ENCODE data around the gene KCNQ4. TPM values are rescaled to one million over a fixed set of nuclear protein-coding genes. Genes with fewer than 3 reads are reported as not detected.

KCNQ4 gene
- 1.4 and 1.5 TPM in 2 replicates for total RNA-seq

- Mint-ChIP-seq H3K4me1 (peaks cover 7% of the 10 kb centered on the region), H3K27me3 (peaks cover 37% of the 10 kb centered on the region), H3K4me3 (peak within 1 kb of the TSS; percentile 80), H3K27ac (peak within 1 kb of the TSS; percentile 48), H3K36me3 (ENCODE audit: low read depth) (peaks cover 3% of the 10 kb centered on the region), H3K9me3 (no peaks in the 10 kb centered on the region)
- intact Hi-C loops (cut with micrococcal nuclease) = no loop called here
- DNase-seq = peak; percentile 74
Measured at GRCh38 chr1:40783001-40783905, at the start of gene KCNQ4. TSS of gene KCNQ4 (plus strand) at chr1:40783787. CDS start at chr1:40784094, 307 bp downstream.

GRCh38 chr1:40734882-40735628, 48.5 kb upstream of the KCNQ4 start:
- no peak overlapping the region for H3K27ac Mint-ChIP-seq
- H3K36me3 Mint-ChIP-seq (ENCODE audit: low read depth) = peaks cover 34% of the 10 kb centered on the region
- H3K4me1 Mint-ChIP-seq = peaks cover 32% of the 10 kb centered on the region
- no peaks in the 10 kb centered on the region for H3K27me3 Mint-ChIP-seq
- no peaks in the 10 kb centered on the region for H3K9me3 Mint-ChIP-seq
- H3K4me3 Mint-ChIP-seq = no peak overlapping the region
- no peak for DNase-seq
- intact Hi-C loops (cut with micrococcal nuclease) = no loop called here

GRCh38 chr1:40736085-40736531, 47.5 kb upstream of the KCNQ4 start:
- peaks cover 29% of the 10 kb centered on the region for H3K4me1 Mint-ChIP-seq
- no peaks in the 10 kb centered on the region for H3K27me3 Mint-ChIP-seq
- no peak overlapping the region for H3K4me3 Mint-ChIP-seq

GRCh38 chr1:40738831-40739230, 44.8 kb upstream of the KCNQ4 start:
- Mint-ChIP-seq H3K27ac (no peak overlapping the region), H3K27me3 (no peaks in the 10 kb centered on the region), H3K36me3 (ENCODE audit: low read depth) (peaks cover 51% of the 10 kb centered on the region), H3K4me1 (peaks cover 36% of the 10 kb centered on the region), H3K9me3 (peaks cover 6% of the 10 kb centered on the region), H3K4me3 (no peak overlapping the region)
- no peak for DNase-seq
- intact Hi-C loops (cut with micrococcal nuclease) = no loop called here

More at GRCh38 chr1:40736085-40736531, 47.5 kb upstream of the KCNQ4 start:
- Mint-ChIP-seq H3K27ac (no peak overlapping the region), H3K9me3 (peaks cover 2% of the 10 kb centered on the region), H3K36me3 (ENCODE audit: low read depth) (peaks cover 36% of the 10 kb centered on the region)
- intact Hi-C loops (cut with micrococcal nuclease) = no loop called here
- DNase-seq = no peak

GRCh38 chr1:40739455-40740008, 44.1 kb upstream of the KCNQ4 start:
- no peak for DNase-seq
- no peak overlapping the region for H3K4me3 Mint-ChIP-seq
- H3K9me3 Mint-ChIP-seq = peaks cover 6% of the 10 kb centered on the region
- intact Hi-C loops (cut with micrococcal nuclease) = loop anchor here (5.0 kb wide), 1 partner anchor 47 kb away; the partner anchor contains the start of gene NFYC
- H3K27ac Mint-ChIP-seq = peak overlapping the region; percentile 2
- peaks cover 54% of the 10 kb centered on the region for H3K36me3 Mint-ChIP-seq (ENCODE audit: low read depth)
- H3K4me1 Mint-ChIP-seq = peaks cover 38% of the 10 kb centered on the region
- no peaks in the 10 kb centered on the region for H3K27me3 Mint-ChIP-seq

GRCh38 chr1:40740039-40740996, 43.3 kb upstream of the KCNQ4 start:
- H3K4me1 Mint-ChIP-seq = peaks cover 35% of the 10 kb centered on the region
- no peaks in the 10 kb centered on the region for H3K27me3 Mint-ChIP-seq
- peaks cover 59% of the 10 kb centered on the region for H3K36me3 Mint-ChIP-seq (ENCODE audit: low read depth)
- H3K27ac Mint-ChIP-seq = no peak overlapping the region
- intact Hi-C loops (cut with micrococcal nuclease) = loop anchor here (5.0 kb wide), 1 partner anchor 48 kb away; the partner anchor contains the start of gene NFYC
- H3K9me3 Mint-ChIP-seq = peaks cover 6% of the 10 kb centered on the region
- H3K4me3 Mint-ChIP-seq = no peak overlapping the region
- DNase-seq = no peak

- no peak for DNase-seq
- intact Hi-C loops (cut with micrococcal nuclease) = loop anchor here (5.0 kb wide), 1 partner anchor 49 kb away; the partner anchor contains the start of gene NFYC
- H3K4me3 Mint-ChIP-seq = no peak overlapping the region
- H3K36me3 Mint-ChIP-seq (ENCODE audit: low read depth) = peaks cover 63% of the 10 kb centered on the region
- peaks cover 37% of the 10 kb centered on the region for H3K4me1 Mint-ChIP-seq
- H3K27me3 Mint-ChIP-seq = no peaks in the 10 kb centered on the region
- H3K27ac Mint-ChIP-seq = peak overlapping the region; percentile 32
- H3K9me3 Mint-ChIP-seq = peaks cover 6% of the 10 kb centered on the region
Measured at GRCh38 chr1:40740997-40741736, 42.4 kb upstream of the KCNQ4 start.

GRCh38 chr1:40742363-40743061, 41.1 kb upstream of the KCNQ4 start:
- Mint-ChIP-seq H3K4me1 (peaks cover 45% of the 10 kb centered on the region), H3K4me3 (peak overlapping the region; percentile 2), H3K36me3 (ENCODE audit: low read depth) (peaks cover 76% of the 10 kb centered on the region), H3K27ac (peak overlapping the region; percentile 77), H3K27me3 (no peaks in the 10 kb centered on the region), H3K9me3 (peaks cover 6% of the 10 kb centered on the region)
- no peak for DNase-seq
- intact Hi-C loops (cut with micrococcal nuclease) = loop anchor here (1.0 to 5.0 kb wide), 2 partner anchors 11 to 50 kb away; partner anchors contain the start of gene NFYC

- Mint-ChIP-seq H3K27ac (no peak overlapping the region), H3K9me3 (peaks cover 6% of the 10 kb centered on the region), H3K4me3 (no peak overlapping the region), H3K27me3 (no peaks in the 10 kb centered on the region), H3K4me1 (peaks cover 45% of the 10 kb centered on the region), H3K36me3 (ENCODE audit: low read depth) (peaks cover 82% of the 10 kb centered on the region)
- intact Hi-C loops (cut with micrococcal nuclease) = loop anchor here (5.0 kb wide), 1 partner anchor 51 kb away; the partner anchor contains the start of gene NFYC
- no peak for DNase-seq
Measured at GRCh38 chr1:40743452-40743851, 40.1 kb upstream of the KCNQ4 start.

- Mint-ChIP-seq H3K4me3 (no peak overlapping the region), H3K9me3 (peaks cover 6% of the 10 kb centered on the region), H3K27me3 (no peaks in the 10 kb centered on the region), H3K27ac (no peak overlapping the region), H3K36me3 (ENCODE audit: low read depth) (peaks cover 83% of the 10 kb centered on the region), H3K4me1 (peaks cover 43% of the 10 kb centered on the region)
- DNase-seq = no peak
- intact Hi-C loops (cut with micrococcal nuclease) = loop anchor here (5.0 kb wide), 1 partner anchor 52 kb away; the partner anchor contains the start of gene NFYC
Measured at GRCh38 chr1:40743860-40744259, 39.7 kb upstream of the KCNQ4 start.

- Mint-ChIP-seq H3K36me3 (ENCODE audit: low read depth) (peaks cover 82% of the 10 kb centered on the region), H3K9me3 (peaks cover 6% of the 10 kb centered on the region), H3K27ac (no peak overlapping the region), H3K4me1 (peaks cover 41% of the 10 kb centered on the region), H3K4me3 (no peak overlapping the region), H3K27me3 (no peaks in the 10 kb centered on the region)
- no peak for DNase-seq
- intact Hi-C loops (cut with micrococcal nuclease) = no loop called here
Measured at GRCh38 chr1:40745176-40745575, 38.4 kb upstream of the KCNQ4 start.

Measured in activated CD4-positive, alpha-beta T cell treated with anti-CD3 and anti-CD28 coated beads, Interleukin-2, amount 10 ng/mL, durations not matched to agents 24 days and 14 days (primary cell).